ENCODE results near the gene FAM83C.

- TF ChIP-seq CTCF (conservative IDR thresholded peaks at IDR 0.05 in 1 of 2, IDR thresholded peaks at IDR 0.05 in 1 of 2; ENCODE audit: low read depth in 1 of 2, low read length in 2 of 2) (no peak), EZH2 (IDR thresholded peaks at IDR 0.05; ENCODE audit: low read length, missing control alignments) (no peak)
Observed at GRCh38 chr20:35311822-35312221, 19.6 kb upstream of the FAM83C start.

Data from fibroblast of lung (primary cell).